Stimulated activated CD8-positive, alpha-beta memory T cell treated with anti-CD3 and anti-CD28 coated beads, Interleukin-7, amount 100 ng/mL, for 4 hours (primary cell): ENCODE data around the gene SUGP2.

Source experiments
- DNase-seq, 2 donors: peaks; one replicate each; pipeline ENCODE4 v3.0.0-alpha.2; 2020; ENCODE audit warnings: low read depth in 2 of 2

Gene SUGP2

GRCh38 chr19:19033426-19034203 lies at the start of gene SUGP2, which contains the start of gene ARMC6:
Gene SUGP2 (minus strand): TSS chr19:19033517. CDS start chr19:19031071, 2,446 bp downstream.
Gene ARMC6 (plus strand): TSS chr19:19033603. CDS start chr19:19034210, 607 bp downstream.
- peak; percentile 78 to 86 for DNase-seq

- no peak for DNase-seq
Observed at GRCh38 chr19:19081642-19082151, 48.4 kb upstream of the SUGP2 start.

GRCh38 chr19:19079571-19079970 lies 46.3 kb upstream of the SUGP2 start:
- no peak for DNase-seq

GRCh38 chr19:19078801-19079200 lies 45.5 kb upstream of the SUGP2 start:
- no peak for DNase-seq

GRCh38 chr19:19077103-19077502 lies 43.8 kb upstream of the SUGP2 start:
- no peak for DNase-seq

- DNase-seq: no peak
Observed at GRCh38 chr19:19076476-19076875, 43.2 kb upstream of the SUGP2 start.

GRCh38 chr19:19075126-19075525 lies 41.8 kb upstream of the SUGP2 start:
- DNase-seq: no peak

- no peak for DNase-seq
Observed at GRCh38 chr19:19074196-19074882, 41.0 kb upstream of the SUGP2 start.

- DNase-seq: no peak
Observed at GRCh38 chr19:19071897-19072296, 38.6 kb upstream of the SUGP2 start.

GRCh38 chr19:19068659-19069654 lies 35.6 kb upstream of the SUGP2 start:
- no peak for DNase-seq

GRCh38 chr19:19067276-19068072 lies 34.2 kb upstream of the SUGP2 start:
- DNase-seq: no peak

- no peak for DNase-seq
Observed at GRCh38 chr19:19064811-19065745, 31.8 kb upstream of the SUGP2 start.

GRCh38 chr19:19064098-19064722 lies 30.9 kb upstream of the SUGP2 start:
- DNase-seq: peak in 1 of 2 donors; percentile 23

GRCh38 chr19:19063183-19064097 lies 30.1 kb upstream of the SUGP2 start, which contains the start of gene SLC25A42:
Gene SLC25A42 (plus strand): TSS chr19:19063994. CDS start chr19:19096125, 32,131 bp downstream.
- DNase-seq: peak; percentile 99

- DNase-seq: no peak
Observed at GRCh38 chr19:19062454-19063182, 29.3 kb upstream of the SUGP2 start.

- DNase-seq: no peak
Observed at GRCh38 chr19:19061506-19061905, 28.2 kb upstream of the SUGP2 start.
